Measurements from ENCODE around the gene PCDHA3.
"Not testable (repeated sequence)": the region's sequence is repeated elsewhere in the genome, so short reads cannot be mapped to it uniquely, and the experiment has no call there.

Gene PCDHA3

GRCh38 chr5:140801494-140801841, 611 bp downstream of the PCDHA3 start:
- Mint-ChIP-seq H3K4me1 (no peaks in the 10 kb centered on the region), H3K4me3 (no peak overlapping the region), H3K9me3 (peaks cover 42% of the 10 kb centered on the region), H3K36me3 (ENCODE audit: low read depth) (peaks cover 18% of the 10 kb centered on the region), H3K27ac (no peak overlapping the region), H3K27me3 (peaks cover 18% of the 10 kb centered on the region)
- DNase-seq (no peak), ATAC-seq (no peak)

DNA sequence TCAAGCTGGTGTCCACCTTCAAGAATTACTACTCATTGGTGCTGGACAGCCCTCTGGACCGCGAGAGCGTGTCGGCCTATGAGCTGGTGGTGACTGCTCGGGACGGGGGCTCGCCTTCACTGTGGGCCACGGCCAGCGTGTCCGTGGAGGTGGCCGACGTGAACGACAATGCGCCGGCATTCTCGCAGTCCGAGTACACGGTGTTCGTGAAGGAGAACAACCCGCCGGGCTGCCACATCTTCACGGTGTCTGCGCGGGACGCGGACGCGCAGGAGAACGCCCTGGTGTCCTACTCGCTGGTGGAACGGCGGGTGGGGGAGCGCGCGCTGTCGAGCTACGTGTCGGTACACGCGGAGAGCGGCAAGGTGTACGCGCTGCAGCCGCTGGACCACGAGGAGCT, 1.5 kb downstream of the PCDHA3 start:
- Mint-ChIP-seq H3K36me3 (ENCODE audit: low read depth) (peaks cover 21% of the 10 kb centered on the region), H3K27me3 (peaks cover 18% of the 10 kb centered on the region), H3K9me3 (peaks cover 44% of the 10 kb centered on the region)
- not testable (repeated sequence) for DNase-seq, ATAC-seq, H3K4me3 Mint-ChIP-seq, H3K27ac Mint-ChIP-seq, H3K4me1 Mint-ChIP-seq

- Mint-ChIP-seq H3K36me3 (ENCODE audit: low read depth) (peaks cover 21% of the 10 kb centered on the region), H3K4me1 (no peaks in the 10 kb centered on the region), H3K27me3 (peaks cover 21% of the 10 kb centered on the region), H3K9me3 (peaks cover 47% of the 10 kb centered on the region), H3K27ac (no peak overlapping the region), H3K4me3 (no peak overlapping the region)
- ATAC-seq (no peak), DNase-seq (no peak)
Measured at GRCh38 chr5:140802781-140803271, 2.0 kb downstream of the PCDHA3 start.

DNA sequence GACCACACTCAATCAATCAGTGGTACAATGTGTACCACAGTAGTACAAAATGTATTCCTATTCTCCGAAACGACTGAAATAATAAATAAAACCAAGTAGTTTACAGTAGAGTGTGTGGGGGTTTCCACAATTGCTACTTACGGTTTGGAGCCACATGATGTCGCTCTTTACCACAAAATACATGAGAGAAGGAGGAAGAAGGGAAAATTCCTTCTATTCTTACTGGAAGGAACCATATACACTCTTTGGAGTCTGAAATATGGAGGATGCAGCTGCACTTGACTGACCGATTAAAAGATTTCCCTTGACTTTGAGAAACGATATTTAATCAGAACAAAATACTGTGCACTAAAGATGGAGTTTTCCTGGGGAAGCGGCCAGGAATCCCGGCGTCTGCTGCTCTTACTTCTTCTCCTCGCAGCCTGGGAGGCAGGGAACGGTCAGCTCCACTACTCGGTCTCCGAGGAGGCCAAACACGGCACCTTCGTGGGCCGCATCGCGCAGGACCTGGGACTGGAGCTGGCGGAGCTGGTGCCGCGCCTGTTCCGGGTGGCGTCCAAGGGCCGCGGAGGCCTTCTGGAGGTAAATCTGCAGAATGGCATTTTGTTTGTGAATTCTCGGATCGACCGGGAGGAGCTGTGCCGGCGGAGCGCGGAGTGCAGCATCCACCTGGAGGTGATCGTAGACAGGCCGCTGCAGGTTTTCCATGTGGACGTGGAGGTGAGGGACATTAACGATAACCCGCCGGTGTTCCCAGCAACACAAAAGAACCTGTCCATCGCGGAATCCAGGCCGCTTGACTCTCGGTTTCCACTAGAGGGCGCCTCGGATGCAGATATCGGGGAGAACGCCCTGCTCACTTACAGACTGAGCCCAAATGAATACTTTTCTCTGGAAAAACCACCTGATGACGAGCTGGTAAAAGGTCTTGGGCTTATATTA, 6.2 kb downstream of the PCDHA3 start, which contains the start of gene PCDHA4:
PCDHA4 (plus strand) TSS at position 235 of the 942 bp plus-strand sequence.
- H3K4me1 Mint-ChIP-seq, result no peaks in the 10 kb centered on the region
- H3K27me3 Mint-ChIP-seq, result peaks cover 19% of the 10 kb centered on the region
- DNase-seq (peak; percentile 14), ATAC-seq (no peak)
- H3K36me3 Mint-ChIP-seq (ENCODE audit: low read depth), result peaks cover 6% of the 10 kb centered on the region
- peaks cover 38% of the 10 kb centered on the region for H3K9me3 Mint-ChIP-seq
- no peak within 1 kb of the TSS for H3K4me3 Mint-ChIP-seq
- no peak within 1 kb of the TSS for H3K27ac Mint-ChIP-seq

DNA sequence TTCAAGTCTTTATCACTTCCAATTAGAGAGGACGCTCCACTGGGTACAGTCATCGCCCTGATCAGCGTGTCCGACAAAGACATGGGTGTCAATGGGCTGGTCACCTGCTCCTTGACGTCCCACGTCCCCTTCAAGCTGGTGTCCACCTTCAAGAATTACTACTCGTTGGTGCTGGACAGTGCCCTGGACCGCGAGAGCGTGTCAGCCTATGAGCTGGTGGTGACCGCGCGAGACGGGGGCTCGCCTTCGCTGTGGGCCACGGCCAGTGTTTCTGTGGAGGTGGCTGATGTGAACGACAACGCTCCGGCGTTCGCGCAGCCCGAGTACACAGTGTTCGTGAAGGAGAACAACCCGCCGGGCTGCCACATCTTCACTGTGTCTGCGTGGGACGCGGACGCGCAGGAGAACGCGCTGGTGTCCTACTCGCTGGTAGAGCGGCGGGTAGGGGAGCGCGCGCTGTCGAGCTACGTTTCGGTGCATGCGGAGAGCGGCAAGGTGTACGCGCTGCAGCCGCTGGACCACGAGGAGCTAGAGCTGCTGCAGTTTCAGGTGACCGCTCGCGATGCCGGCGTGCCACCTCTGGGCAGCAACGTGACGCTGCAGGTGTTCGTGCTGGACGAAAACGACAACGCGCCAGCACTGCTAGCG, 7.5 kb downstream of the PCDHA3 start:
- Mint-ChIP-seq H3K9me3 (peaks cover 49% of the 10 kb centered on the region), H3K27me3 (peaks cover 20% of the 10 kb centered on the region)
- DNase-seq; H3K4me1 Mint-ChIP-seq; H3K36me3 Mint-ChIP-seq (ENCODE audit: low read depth); ATAC-seq; H3K27ac Mint-ChIP-seq; H3K4me3 Mint-ChIP-seq: not testable (repeated sequence)

- Mint-ChIP-seq H3K4me3 (no peak overlapping the region), H3K9me3 (peaks cover 46% of the 10 kb centered on the region), H3K4me1 (no peaks in the 10 kb centered on the region), H3K27ac (no peak overlapping the region), H3K36me3 (ENCODE audit: low read depth) (peaks cover 5% of the 10 kb centered on the region), H3K27me3 (peaks cover 18% of the 10 kb centered on the region)
- DNase-seq (no peak), ATAC-seq (no peak)
Measured at GRCh38 chr5:140808889-140809291, 8.0 kb downstream of the PCDHA3 start.

DNA sequence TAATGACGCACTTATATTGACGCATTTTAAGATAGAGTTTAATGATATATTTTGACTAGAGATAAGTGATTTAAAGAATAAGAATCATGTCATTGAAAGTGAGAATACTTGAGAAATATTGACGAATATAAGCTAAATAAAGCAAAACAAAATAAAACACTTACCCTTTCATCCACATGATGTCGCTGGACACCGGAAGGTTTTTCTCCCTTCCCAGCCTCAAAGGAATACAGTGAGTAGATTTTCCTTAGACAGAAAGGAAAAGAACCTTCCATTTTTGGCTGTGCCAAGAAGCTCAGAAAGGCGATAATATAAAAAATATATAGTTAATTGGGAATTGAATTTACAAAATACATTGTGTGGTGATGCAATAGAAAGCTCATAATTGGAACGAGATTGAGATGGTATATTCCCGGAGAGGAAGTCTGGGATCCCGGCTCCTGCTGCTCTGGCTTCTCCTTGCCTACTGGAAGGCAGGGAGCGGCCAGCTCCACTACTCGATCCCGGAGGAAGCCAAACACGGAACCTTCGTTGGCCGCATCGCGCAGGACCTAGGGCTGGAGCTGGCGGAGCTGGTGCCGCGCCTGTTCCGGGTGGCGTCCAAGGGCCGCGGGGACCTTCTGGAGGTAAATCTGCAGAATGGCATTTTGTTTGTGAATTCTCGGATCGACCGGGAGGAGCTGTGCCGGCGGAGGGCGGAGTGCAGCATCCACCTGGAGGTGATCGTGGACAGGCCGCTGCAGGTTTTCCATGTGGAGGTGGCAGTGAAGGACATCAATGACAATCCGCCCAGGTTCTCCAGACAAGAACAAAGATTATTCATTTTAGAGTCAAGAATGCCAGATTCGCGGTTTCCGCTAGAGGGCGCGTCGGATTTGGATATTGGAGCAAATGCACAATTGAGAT, 20.8 kb downstream of the PCDHA3 start, which contains the start of gene PCDHA5:
PCDHA5 (plus strand) TSS at position 239 of the 906 bp plus-strand sequence.
- ATAC-seq (no peak), DNase-seq (peak; percentile 40)
- peaks cover 14% of the 10 kb centered on the region for H3K9me3 Mint-ChIP-seq
- peaks cover 5% of the 10 kb centered on the region for H3K36me3 Mint-ChIP-seq (ENCODE audit: low read depth)
- H3K27me3 Mint-ChIP-seq, result peaks cover 18% of the 10 kb centered on the region
- H3K4me3 Mint-ChIP-seq, result no peak within 1 kb of the TSS
- H3K27ac Mint-ChIP-seq, result no peak within 1 kb of the TSS
- H3K4me1 Mint-ChIP-seq, result no peaks in the 10 kb centered on the region

GRCh38 chr5:140822281-140822629, 21.4 kb downstream of the PCDHA3 start:
- Mint-ChIP-seq H3K4me1 (no peaks in the 10 kb centered on the region), H3K4me3 (no peak overlapping the region), H3K9me3 (peaks cover 20% of the 10 kb centered on the region), H3K27me3 (peaks cover 23% of the 10 kb centered on the region), H3K27ac (no peak overlapping the region), H3K36me3 (ENCODE audit: low read depth) (peaks cover 7% of the 10 kb centered on the region)
- no peak for DNase-seq
- no peak for ATAC-seq

DNA sequence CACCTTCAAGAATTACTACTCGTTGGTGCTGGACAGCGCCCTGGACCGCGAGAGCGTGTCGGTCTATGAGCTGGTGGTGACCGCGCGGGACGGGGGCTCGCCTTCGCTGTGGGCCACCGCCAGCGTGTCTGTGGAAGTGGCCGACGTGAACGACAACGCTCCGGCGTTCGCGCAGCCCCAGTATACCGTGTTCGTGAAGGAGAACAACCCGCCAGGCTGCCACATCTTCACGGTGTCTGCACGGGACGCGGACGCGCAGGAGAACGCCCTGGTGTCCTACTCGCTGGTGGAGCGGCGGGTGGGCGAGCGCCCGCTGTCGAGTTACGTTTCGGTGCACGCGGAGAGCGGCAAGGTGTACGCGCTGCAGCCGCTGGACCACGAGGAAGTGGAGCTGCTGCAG, 22.1 kb downstream of the PCDHA3 start:
- H3K4me1 Mint-ChIP-seq; DNase-seq; ATAC-seq; H3K4me3 Mint-ChIP-seq; H3K27ac Mint-ChIP-seq; H3K36me3 Mint-ChIP-seq (ENCODE audit: low read depth): not testable (repeated sequence)
- Mint-ChIP-seq H3K9me3 (peaks cover 22% of the 10 kb centered on the region), H3K27me3 (peaks cover 28% of the 10 kb centered on the region)

- Mint-ChIP-seq H3K9me3 (peaks cover 21% of the 10 kb centered on the region), H3K4me3 (no peak overlapping the region), H3K27me3 (peaks cover 31% of the 10 kb centered on the region), H3K27ac (no peak overlapping the region), H3K4me1 (no peaks in the 10 kb centered on the region), H3K36me3 (ENCODE audit: low read depth) (peaks cover 12% of the 10 kb centered on the region)
- no peak for DNase-seq
- no peak for ATAC-seq
Measured at GRCh38 chr5:140823475-140823874, 22.6 kb downstream of the PCDHA3 start.

GRCh38 chr5:140827704-140828361, 27.0 kb downstream of the PCDHA3 start, which contains the start of gene PCDHA6:
Gene PCDHA6 (plus strand): TSS chr5:140827960. CDS start chr5:140828092, 132 bp downstream.
- Mint-ChIP-seq H3K36me3 (ENCODE audit: low read depth) (peaks cover 14% of the 10 kb centered on the region), H3K9me3 (peaks cover 33% of the 10 kb centered on the region), H3K4me3 (no peak within 1 kb of the TSS), H3K4me1 (no peaks in the 10 kb centered on the region), H3K27me3 (peaks cover 26% of the 10 kb centered on the region), H3K27ac (no peak within 1 kb of the TSS)
- DNase-seq, result no peak
- no peak for ATAC-seq

GRCh38 chr5:140828362-140828737, 27.5 kb downstream of the PCDHA3 start:
- no peaks in the 10 kb centered on the region for H3K4me1 Mint-ChIP-seq
- ATAC-seq (no peak), DNase-seq (no peak)
- H3K36me3 Mint-ChIP-seq (ENCODE audit: low read depth), result peaks cover 14% of the 10 kb centered on the region
- H3K27ac Mint-ChIP-seq, result no peak overlapping the region
- peaks cover 29% of the 10 kb centered on the region for H3K27me3 Mint-ChIP-seq
- peaks cover 36% of the 10 kb centered on the region for H3K9me3 Mint-ChIP-seq
- no peak overlapping the region for H3K4me3 Mint-ChIP-seq

- not testable (repeated sequence) for ATAC-seq, H3K4me3 Mint-ChIP-seq, DNase-seq, H3K27ac Mint-ChIP-seq, H3K4me1 Mint-ChIP-seq
- peaks cover 15% of the 10 kb centered on the region for H3K36me3 Mint-ChIP-seq (ENCODE audit: low read depth)
- peaks cover 38% of the 10 kb centered on the region for H3K27me3 Mint-ChIP-seq
- peaks cover 40% of the 10 kb centered on the region for H3K9me3 Mint-ChIP-seq
Measured at GRCh38 chr5:140829511-140830501, 28.9 kb downstream of the PCDHA3 start.
